ENCODE data around the gene MYLK. TPM values are rescaled to one million over a fixed set of nuclear protein-coding genes. Genes with fewer than 3 reads are reported as not detected.
"Not testable (repeated sequence)": the region's sequence is repeated elsewhere in the genome, so short reads cannot be mapped to it uniquely, and the experiment has no call there.

The MYLK gene
- total and polyA plus RNA-seq, 10 of the 15 experiments (the other 5 are each of a cell fraction or from before 2014, with no cell fraction given): 0.04 to 1.6 (median 0.42) TPM; not detected in 1

- intact Hi-C loops (cut with micrococcal nuclease; ENCODE audit: unreplicated experiment): loop anchor here (1.0 kb wide), 1 partner anchor 67 kb away; no protein-coding TSS in a partner anchor
- H3K9ac ChIP-seq (ENCODE audit: control insufficient read depth, insufficient read depth, low read length): not testable (repeated sequence)
Measured at GRCh38 chr3:123719061-123719756, 164.9 kb downstream of the MYLK start.

More at GRCh38 chr3:123719061-123719756, 164.9 kb downstream of the MYLK start:
- RAD21 ChIA-PET (ENCODE audit: unreplicated experiment); H2AFZ ChIP-seq (ENCODE audit: control insufficient read depth, low read depth, low read length); DNase-seq (ENCODE audit: low read depth, low spot score); H3K9me3 ChIP-seq (replicated peaks; ENCODE audit: control insufficient read depth, insufficient read depth, low read length); H3K4me2 ChIP-seq (ENCODE audit: control insufficient read depth, insufficient read depth); H3K27ac ChIP-seq (ENCODE audit: control insufficient read depth, insufficient read depth); H3K27me3 ChIP-seq (replicated peaks in 1 of 2; ENCODE audit: control insufficient read depth in 2 of 2, insufficient read depth in 2 of 2, low read length in 1 of 2); H3K79me2 ChIP-seq (ENCODE audit: control insufficient read depth, insufficient read depth, low read length); H3K36me3 ChIP-seq (ENCODE audit: control insufficient read depth in 2 of 2, insufficient read depth in 2 of 2, low read length in 1 of 2); H4K20me1 ChIP-seq (ENCODE audit: control insufficient read depth, insufficient read depth); POLR2A ChIA-PET; H3K4me3 ChIP-seq; H3K4me1 ChIP-seq (ENCODE audit: control insufficient read depth, insufficient read depth, low read length); BruUV-seq (replicated peaks): not testable (repeated sequence)
- in situ Hi-C loops (cut with MboI): loop anchor here (5.0 kb wide), 1 partner anchor 77 kb away; no protein-coding TSS in a partner anchor
- CTCF ChIA-PET: interaction anchor here (0.6 to 3.4 kb wide), 5 partner anchors 66 to 199 kb away, joined by 3 to 17 read pairs (median 4); no protein-coding TSS in a partner anchor
- peak; percentile 88 for ATAC-seq
- peak; percentile 85 for FAIRE-seq
- 18% methylated on average over 13 of the region's 15 CpGs for WGBS (ENCODE audit: insufficient coverage, insufficient replicate concordance, low lambda C conversion rate, missing lambda C conversion rate)
- SMC1A ChIA-PET (ENCODE audit: uncharacterized antibody, unreplicated experiment): interaction anchor here (1.0 kb wide), 1 partner anchor 76 kb away, joined by 3 read pairs; no protein-coding TSS in a partner anchor
- peak; percentile 51; the same call in 1 of the 2 replicates for TF ChIP-seq SMC3 (IDR thresholded peaks at IDR 0.05; ENCODE audit: borderline replicate concordance, low read length)
- TF ChIP-seq, protein P1, sequence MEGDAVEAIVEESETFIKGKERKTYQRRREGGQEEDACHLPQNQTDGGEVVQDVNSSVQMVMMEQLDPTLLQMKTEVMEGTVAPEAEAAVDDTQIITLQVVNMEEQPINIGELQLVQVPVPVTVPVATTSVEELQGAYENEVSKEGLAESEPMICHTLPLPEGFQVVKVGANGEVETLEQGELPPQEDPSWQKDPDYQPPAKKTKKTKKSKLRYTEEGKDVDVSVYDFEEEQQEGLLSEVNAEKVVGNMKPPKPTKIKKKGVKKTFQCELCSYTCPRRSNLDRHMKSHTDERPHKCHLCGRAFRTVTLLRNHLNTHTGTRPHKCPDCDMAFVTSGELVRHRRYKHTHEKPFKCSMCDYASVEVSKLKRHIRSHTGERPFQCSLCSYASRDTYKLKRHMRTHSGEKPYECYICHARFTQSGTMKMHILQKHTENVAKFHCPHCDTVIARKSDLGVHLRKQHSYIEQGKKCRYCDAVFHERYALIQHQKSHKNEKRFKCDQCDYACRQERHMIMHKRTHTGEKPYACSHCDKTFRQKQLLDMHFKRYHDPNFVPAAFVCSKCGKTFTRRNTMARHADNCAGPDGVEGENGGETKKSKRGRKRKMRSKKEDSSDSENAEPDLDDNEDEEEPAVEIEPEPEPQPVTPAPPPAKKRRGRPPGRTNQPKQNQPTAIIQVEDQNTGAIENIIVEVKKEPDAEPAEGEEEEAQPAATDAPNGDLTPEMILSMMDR (IDR thresholded peaks at IDR 0.05 in 2 of 3, conservative IDR thresholded peaks at IDR 0.05 in 1 of 3; ENCODE audit: control insufficient read depth in 2 of 3, extremely low read depth in 1 of 3, insufficient read depth in 1 of 3, low read depth in 3 of 3, low read length in 3 of 3): peak; percentile 58 to 72 (median 67)
- peak; percentile 62 for TF ChIP-seq RAD21 (IDR thresholded peaks at IDR 0.05; ENCODE audit: insufficient read depth, low read depth, low read length)
